ENCODE data around the gene TCEAL7.
"Not testable (repeated sequence)": the region's sequence is repeated elsewhere in the genome, so short reads cannot be mapped to it uniquely, and the experiment has no call there.

Gene TCEAL7

GRCh38 chrX:103329991-103330390, at the start of gene TCEAL7:
Gene TCEAL7 (plus strand): TSS chrX:103330239. CDS start chrX:103331404, 1,165 bp downstream.
- DNase-seq: no peak

GRCh38 chrX:103293118-103293517, 36.9 kb upstream of the TCEAL7 start:
- no peak for DNase-seq

DNA sequence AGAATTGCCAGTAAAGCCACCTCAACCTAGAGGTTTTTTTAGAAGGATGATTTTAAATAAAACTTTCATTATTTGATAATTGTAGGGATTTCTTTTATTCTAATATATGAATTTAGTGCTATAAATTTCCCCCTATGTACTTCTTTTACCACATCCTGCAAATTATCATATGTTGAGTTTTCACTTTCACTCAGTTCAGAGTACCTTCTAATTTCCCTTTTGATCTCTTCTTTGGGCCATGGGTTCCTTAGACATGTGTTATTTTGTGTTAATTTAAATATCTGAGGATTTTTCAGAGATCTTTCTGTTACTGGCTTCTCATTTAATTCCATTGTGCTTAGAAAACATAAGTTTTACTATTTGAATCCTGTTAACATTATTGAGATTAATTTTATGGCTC, 25.3 kb upstream of the TCEAL7 start:
- no peak for DNase-seq

DNA sequence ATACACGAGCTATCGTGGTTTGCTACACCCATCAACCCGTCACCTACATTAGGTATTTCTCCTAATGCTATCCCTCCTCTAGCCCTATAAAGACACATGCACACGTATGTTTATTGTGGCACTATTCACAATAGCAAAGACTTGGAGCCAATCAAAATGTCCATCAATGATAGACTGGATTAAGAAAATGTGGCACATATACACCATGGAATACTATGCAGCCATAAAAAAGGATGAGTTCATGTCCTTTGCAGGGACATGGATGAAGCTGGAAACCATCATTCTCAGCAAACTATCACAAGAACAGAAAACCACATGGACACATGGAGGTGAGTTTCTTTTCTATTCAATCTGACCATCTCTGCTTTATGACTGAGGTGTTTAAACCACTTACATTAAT, 24.4 kb upstream of the TCEAL7 start:
- DNase-seq: not testable (repeated sequence)

GRCh38 chrX:103309860-103310554, 20.0 kb upstream of the TCEAL7 start:
- DNase-seq: no peak

GRCh38 chrX:103310555-103311398, 19.3 kb upstream of the TCEAL7 start, which contains the start of gene BEX2:
Gene BEX2 (minus strand): TSS chrX:103310990. CDS start chrX:103309976, 1,014 bp downstream.
- DNase-seq: peak; percentile 51

DNA sequence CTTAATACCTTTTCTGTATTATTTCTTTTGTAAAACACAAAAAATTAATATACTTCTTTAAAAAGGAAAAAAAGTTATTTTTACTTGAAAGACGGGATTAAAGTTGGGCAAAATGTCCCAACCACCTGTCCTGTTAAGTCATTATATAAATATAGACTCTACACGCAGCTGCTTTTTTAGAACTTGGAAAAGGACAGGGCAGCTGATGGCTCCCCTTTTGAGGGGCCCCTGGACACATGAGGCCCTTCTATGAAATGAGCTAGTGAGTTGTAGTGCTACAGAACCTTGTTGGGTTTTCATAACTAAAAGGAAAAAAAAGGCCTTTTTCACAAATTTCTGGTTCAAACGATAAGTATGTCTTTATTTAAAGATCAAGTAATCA, 18.6 kb upstream of the TCEAL7 start:
- DNase-seq: no peak

GRCh38 chrX:103330681-103331288, 746 bp downstream of the TCEAL7 start:
- DNase-seq: no peak

- DNase-seq: no peak
Observed at GRCh38 chrX:103338663-103339062, 8.6 kb downstream of the TCEAL7 start.

- DNase-seq: peak; percentile 21
Observed at GRCh38 chrX:103343105-103343504, 13.1 kb downstream of the TCEAL7 start.

GRCh38 chrX:103344606-103345005, 14.6 kb downstream of the TCEAL7 start:
- no peak for DNase-seq

GRCh38 chrX:103347682-103348397, 17.8 kb downstream of the TCEAL7 start:
- no peak for DNase-seq

DNA sequence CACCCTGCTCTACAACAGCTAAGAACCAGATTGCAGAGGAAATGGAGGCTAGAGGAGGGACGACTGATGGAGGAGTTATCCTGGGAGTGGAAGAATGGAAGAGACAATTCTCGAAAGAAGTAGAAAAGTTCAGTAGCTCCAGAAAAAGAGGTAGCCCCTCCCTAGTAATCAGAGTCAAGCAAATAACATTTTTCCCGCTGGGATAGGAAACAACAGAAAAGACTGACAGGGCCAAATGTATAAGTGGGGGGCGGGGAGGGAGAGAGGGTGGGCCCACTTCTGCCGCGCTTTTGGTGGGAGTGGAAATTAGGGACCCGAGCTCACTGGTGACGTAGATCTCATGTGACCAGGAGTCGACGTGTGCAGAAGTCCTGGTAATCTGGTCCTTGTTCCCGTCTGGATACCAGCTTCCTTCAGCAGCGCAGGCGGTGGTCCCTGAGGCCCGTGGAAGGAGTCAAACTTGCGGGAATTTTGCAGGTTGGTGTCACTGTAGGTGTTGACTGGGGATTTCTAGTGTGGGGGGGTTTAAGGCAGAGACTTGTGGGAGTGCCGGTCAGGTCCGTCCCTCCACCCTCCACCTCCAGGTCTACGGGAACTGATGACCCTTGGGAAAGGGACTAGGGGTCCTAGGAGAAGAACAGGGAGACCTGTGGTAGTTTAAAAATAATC, 26.2 kb downstream of the TCEAL7 start, which contains the start of gene TCEAL9:
Gene TCEAL9 (plus strand): TSS at position 377 of the 669 bp plus-strand sequence. CDS start 1,179 bp downstream, outside the sequence.
- DNase-seq: peak; percentile 15

DNA sequence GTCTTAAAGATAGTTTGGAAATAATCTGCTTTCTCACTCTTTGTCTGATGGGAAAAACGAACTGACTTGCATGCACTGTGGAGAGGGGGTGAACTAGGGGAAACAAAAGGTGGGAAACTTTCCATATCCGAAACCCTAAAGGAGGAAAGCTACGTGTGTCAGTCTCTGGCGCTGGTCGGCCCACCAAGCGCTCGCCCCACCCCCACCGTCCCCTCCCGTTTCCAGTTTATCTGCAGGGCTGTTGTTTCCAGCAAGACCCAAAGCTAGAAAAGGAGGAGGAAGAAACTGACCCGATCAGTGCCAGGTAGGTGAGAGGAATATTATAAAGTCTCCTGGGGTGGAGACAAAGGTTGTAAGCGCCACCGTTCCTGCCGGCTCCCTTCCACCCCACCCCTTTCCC, 26.8 kb downstream of the TCEAL7 start:
- DNase-seq: no peak

DNA sequence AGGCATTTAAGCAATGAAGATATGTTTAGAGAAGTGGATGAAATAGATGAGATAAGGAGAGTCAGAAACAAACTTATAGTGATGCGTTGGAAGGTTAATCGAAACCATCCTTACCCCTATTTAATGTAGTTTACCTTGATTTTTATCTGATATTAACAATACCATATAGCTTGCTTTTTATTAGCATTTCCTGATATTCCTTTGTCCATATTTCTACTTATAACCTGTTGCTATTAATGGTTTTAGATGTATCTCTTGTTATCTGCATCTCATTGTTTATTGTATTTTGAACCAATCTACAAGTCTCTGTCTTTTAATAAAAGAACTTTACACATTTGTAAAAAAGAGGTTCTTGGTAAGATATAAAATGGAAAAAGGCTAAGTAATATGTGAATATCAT, 27.8 kb downstream of the TCEAL7 start:
- DNase-seq: no peak

DNA sequence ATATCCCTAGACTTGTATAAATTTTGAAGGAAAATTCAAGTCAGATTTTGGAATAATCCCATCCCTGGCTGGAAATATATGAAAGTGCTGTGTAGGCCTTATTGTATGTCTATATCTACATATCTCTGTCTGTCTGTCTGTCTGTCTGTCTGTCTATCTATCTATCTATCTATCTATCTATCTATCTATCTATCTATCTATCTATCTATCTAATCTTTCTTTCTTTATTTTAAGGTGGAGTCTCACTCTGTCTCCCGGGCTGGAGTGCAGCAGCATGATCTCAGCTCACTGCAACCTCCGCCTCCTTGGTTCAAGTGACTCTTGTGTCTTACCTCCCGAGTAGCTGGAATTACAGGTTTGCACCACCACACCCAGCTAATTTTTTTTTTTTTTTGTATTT, 29.6 kb downstream of the TCEAL7 start:
- not testable (repeated sequence) for DNase-seq

- DNase-seq: no peak
Observed at GRCh38 chrX:103360092-103360491, 30.1 kb downstream of the TCEAL7 start.

DNA sequence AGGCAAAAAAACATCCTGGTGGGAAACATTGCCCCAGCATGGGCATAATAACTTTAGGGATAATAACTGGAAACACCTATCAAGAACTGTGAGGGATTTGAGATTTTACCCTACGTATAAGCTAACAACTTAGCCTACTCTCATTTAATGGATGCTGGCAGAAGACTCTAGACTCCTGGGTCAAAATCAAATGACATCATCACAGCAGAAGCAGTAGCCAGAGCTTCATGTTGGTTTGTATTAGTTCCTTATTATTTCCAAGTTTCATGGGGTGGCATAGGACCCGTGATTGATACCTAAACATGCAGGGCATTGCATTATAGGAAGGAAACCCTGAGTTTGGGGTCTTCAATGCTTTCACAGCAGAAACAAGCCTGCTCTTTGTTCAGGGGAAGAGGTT, 30.9 kb downstream of the TCEAL7 start:
- DNase-seq: no peak

DNA sequence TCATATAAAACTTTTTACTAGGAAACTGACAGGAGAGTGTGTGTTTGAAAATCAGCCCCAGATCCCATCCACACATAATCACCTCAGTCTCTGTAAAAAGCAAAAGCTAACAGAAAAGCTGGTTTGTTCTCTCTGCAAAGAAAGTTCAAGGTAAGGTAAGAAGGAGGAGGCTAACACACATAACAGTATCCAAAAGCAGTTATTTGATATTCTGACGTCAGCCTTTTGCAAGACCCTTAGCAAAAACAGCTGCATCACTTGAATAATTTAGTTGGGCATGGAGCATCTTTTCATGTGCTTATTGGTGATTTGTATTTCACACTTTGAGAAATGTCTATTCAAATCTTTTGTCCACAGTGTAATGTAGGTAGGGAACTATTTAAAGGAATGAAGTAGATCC, 31.8 kb downstream of the TCEAL7 start:
- no peak for DNase-seq

DNA sequence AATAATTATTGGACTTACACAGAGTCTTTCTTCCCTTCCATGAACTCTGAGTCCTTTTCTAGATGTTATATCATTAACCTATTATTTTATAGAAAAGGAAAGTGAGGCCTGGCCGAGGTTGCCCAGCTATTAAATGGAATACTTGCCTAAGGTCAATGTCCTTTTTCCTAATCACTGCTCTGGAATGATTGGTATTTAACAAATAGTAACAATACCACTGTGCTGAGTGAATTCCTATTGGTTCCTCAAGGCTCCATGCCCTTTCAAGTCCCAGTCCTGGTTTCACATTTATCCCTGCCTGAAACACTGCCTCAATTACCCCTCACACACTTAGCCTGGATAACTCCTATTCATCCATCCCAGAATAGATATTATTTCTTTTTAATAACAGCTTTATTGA, 32.4 kb downstream of the TCEAL7 start:
- no peak for DNase-seq

GRCh38 chrX:103363046-103363445, 33.0 kb downstream of the TCEAL7 start:
- DNase-seq: no peak

DNA sequence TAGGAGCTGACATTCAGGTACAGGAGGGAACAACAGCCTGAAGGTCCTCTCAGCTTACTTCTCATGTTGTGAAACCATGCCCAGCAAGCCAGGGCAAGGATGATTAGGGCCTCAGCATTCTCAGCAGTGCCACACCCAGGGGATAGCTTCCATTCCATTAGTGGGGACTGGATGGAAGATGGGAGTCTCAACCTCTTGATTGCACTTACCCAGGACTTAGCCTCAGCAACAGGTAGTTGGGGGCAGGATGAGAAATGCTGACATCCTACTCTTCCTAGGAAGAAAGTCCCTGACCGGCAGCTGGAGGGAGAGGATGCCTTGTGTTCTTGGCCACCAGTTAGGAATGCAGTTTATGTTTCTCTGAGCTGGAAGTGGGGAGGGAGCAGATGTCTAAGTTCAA, 37.5 kb downstream of the TCEAL7 start:
- no peak for DNase-seq
